ENCODE measurements around the gene CACNA2D3.

- TF ChIP-seq CTCF (conservative IDR thresholded peaks at IDR 0.05 in 1 of 2, IDR thresholded peaks at IDR 0.05 in 1 of 2; ENCODE audit: extremely low read depth in 1 of 2, insufficient read depth in 1 of 2, low read depth in 1 of 2, low read length in 2 of 2) (no peak), EZH2 (IDR thresholded peaks at IDR 0.05; ENCODE audit: borderline replicate concordance, low read length) (no peak)
These were observed 810.3 kb downstream of the CACNA2D3 start for GRCh38 chr3:54932606-54933005.
